Keratinocyte (primary cell): ENCODE data around the gene ADM2.

ENCODE experiments used
- CTCF ChIP-seq, 3 experiments: IDR thresholded peaks in 1 of 3; conservative IDR thresholded peaks in 1 of 3; optimal IDR thresholded peaks in 1 of 3; 2 replicates in 2 of 3; 3 replicates in 1 of 3; pipeline versions ENCODE3 to v1.5.1; 2011; ENCODE audit warnings: low read length in 3 of 3, mild to moderate bottlenecking in 3 of 3, moderate library complexity in 2 of 3, control low read depth in 1 of 3, inconsistent platforms in 1 of 3; ENCODE audit not compliant: insufficient read depth in 2 of 3; ENCODE audit errors: extremely low read depth in 1 of 3
- EZH2 ChIP-seq: IDR thresholded peaks from one replicate; pipeline ENCODE4 v1.6.1; 2012; ENCODE audit warnings: inconsistent platforms, mild to moderate bottlenecking, low read length, moderate library complexity

DNA sequence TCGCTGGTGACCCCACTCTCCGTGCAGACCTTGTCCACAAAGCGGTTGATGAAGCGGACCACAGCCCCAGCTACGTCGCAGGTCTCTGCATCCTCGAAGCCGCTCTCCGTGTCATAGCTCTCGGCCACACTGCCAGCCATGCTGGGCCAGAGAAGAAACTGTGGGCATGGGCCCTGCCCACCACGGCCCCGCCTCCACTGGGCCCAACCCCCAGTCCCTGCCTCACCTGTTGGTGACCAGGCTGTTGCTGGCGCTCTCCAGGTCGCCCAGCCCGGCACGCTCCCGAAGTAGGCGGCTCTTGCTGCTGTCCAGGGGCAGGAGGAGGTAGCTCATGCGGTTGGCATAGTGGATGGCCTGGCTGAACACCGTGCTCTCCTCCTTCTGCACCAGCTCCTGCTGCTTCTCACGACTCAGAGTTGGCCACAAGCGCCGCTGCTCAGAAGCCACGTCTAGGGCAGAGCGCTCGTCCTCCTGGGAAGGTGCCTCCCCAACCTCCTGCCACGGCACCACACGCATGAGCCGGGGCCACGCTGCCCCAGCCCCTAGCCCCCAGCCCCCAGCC is 19.3 kb upstream of the ADM2 start:
- no peak for TF ChIP-seq CTCF (optimal IDR thresholded peaks at IDR 0.05 in 1 of 3, IDR thresholded peaks at IDR 0.05 in 1 of 3, conservative IDR thresholded peaks at IDR 0.05 in 1 of 3; ENCODE audit: extremely low read depth in 1 of 3, insufficient read depth in 2 of 3, low read length in 3 of 3)
- no peak for TF ChIP-seq EZH2
